IPS DF 6.9 (cell line): ENCODE measurements around the gene PRKAR1B.

Experiments used
- DNase-seq: peaks from one replicate; pipeline ENCODE4 v3.0.0-alpha.2; 2013; ENCODE audit warnings: low read depth, low spot score
- H3K27ac ChIP-seq: one replicate; pipeline ENCODE4 v1.5.1; 2013; ENCODE audit warnings: low read length, control low read depth
- H3K27me3 ChIP-seq: 2 replicates; pipeline ENCODE4 v1.6.1; 2013; ENCODE audit warnings: mild to moderate bottlenecking, low read length; ENCODE audit not compliant: control insufficient read depth, insufficient read depth
- H3K36me3 ChIP-seq: 2 replicates; pipeline ENCODE4 v1.6.1; 2013; ENCODE audit warnings: low read length; ENCODE audit not compliant: control insufficient read depth, insufficient read depth
- H3K4me1 ChIP-seq: 2 replicates; pipeline ENCODE4 v1.6.1; 2013; ENCODE audit warnings: low read length; ENCODE audit not compliant: control insufficient read depth, insufficient read depth
- H3K4me3 ChIP-seq: 2 replicates; pipeline ENCODE4 v1.5.1; 2013; ENCODE audit warnings: mild to moderate bottlenecking, low read length
- H3K9me3 ChIP-seq: 2 replicates; pipeline ENCODE4 v1.6.1; 2013; ENCODE audit warnings: low read length, inconsistent platforms; ENCODE audit not compliant: control insufficient read depth, insufficient read depth
- WGBS: extraction: QIAGEN DNeasy Blood & Tissue Kit; methylation state at CpG from one replicate; pipeline ENCODE4 v1.1.7; 2013; ENCODE audit warnings: mixed read lengths, missing lambda C conversion rate; ENCODE audit not compliant: insufficient read length, insufficient coverage; 5-methylcytosine and 5-hydroxymethylcytosine counted together

Gene PRKAR1B

DNA sequence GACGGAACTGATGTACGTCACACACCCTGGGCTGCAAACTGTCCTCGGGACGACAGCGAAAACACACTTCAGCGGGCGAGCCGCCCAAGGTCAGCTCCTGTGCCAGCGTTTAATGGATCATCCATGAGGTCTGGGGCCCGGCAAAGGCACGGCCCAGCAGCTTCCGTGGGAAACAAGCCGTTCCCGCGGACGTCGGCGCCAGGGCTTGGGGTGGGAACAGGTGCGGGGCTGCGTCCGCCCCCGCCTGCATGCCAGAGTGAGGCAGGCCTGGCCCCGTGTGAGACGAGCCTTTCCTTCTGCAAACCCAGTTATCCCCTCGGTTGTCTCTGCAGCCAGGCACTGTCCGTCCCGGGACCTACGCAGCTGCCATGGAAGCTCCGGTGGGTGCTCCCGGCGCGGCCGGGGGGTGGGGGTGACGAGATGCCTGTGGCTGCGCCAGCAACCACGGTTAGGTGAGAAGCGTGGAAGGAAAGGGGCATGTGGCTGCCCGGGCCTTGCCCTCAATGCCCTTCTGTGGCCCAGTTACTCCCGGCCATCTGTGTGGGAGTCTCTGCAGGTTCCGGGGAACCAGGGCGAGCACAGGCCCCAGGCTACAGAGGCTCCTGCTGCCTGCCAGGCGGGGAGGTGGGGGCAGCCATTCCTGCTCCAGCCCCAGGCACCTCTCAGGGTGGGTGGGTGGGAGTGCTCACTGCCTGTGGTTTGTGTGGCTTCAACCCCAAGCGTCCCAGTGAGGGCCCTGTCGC, 165.3 kb downstream of the PRKAR1B start:
- Histone ChIP-seq H3K4me1 (no peaks in the 10 kb centered on the region; the same call in 1 of the 2 replicates), H3K27me3 (no peaks in the 10 kb centered on the region), H3K36me3 (no peaks in the 10 kb centered on the region), H3K27ac (no peak overlapping the region), H3K9me3 (no peaks in the 10 kb centered on the region), H3K4me3 (no peak overlapping the region)
- no peak for DNase-seq
- WGBS: no CpG with 5 or more reads among the region's 44 CpGs

DNA sequence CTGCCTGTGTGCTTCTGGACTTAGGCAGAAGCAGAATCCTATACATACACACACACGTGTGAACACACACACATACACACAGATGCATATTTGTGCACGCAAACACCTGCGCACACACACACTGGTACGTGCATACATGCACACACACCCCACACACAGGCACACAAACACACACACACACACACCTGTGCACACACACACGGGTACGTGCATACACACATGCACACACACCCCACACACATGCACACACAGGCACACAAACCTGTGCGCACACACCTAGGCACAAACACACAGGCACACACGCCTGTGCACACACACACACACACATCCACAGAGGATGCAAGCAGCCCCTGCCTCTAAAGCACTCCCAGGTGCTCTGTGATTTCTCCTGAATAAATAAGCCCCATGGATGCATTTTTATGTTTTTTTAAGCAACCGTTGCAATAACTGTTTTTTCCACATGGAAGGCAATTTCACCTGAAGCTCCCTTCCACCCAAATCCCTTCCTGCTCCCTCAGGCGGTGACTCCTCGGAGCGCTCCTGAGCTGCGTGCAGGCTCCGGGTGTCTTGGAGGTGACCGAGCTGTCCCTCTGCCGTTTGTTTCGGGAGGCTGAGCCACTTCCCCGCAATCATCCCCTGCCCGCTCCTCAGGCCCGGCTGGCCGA, 166.0 kb downstream of the PRKAR1B start:
- Histone ChIP-seq H3K4me3 (no peak overlapping the region), H3K36me3 (no peaks in the 10 kb centered on the region), H3K4me1 (no peaks in the 10 kb centered on the region; the same call in 1 of the 2 replicates), H3K9me3 (no peaks in the 10 kb centered on the region), H3K27ac (no peak overlapping the region), H3K27me3 (no peaks in the 10 kb centered on the region)
- no CpG with 5 or more reads among the region's 21 CpGs for WGBS
- DNase-seq: no peak

DNA sequence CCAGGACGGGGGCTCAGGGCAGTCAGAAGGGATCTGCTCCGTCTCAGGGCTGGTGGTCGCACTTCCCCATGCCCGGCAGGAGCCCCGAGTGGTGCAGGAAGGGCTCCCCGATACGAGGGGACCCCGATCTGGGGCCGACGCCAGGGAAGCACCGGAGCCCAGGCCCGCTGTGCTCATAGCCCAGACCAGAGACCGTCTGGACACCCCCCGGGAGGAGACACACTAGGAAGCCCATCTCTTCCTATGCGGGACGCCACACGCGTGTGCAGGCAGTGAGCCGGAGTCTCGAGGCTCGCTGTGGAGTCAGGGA, 167.7 kb downstream of the PRKAR1B start:
- Histone ChIP-seq H3K27me3 (no peaks in the 10 kb centered on the region), H3K4me3 (no peak overlapping the region), H3K4me1 (no peaks in the 10 kb centered on the region; the same call in 1 of the 2 replicates), H3K36me3 (no peaks in the 10 kb centered on the region), H3K27ac (no peak overlapping the region), H3K9me3 (no peaks in the 10 kb centered on the region)
- no peak for DNase-seq
- WGBS: no CpG with 5 or more reads among the region's 21 CpGs

DNA sequence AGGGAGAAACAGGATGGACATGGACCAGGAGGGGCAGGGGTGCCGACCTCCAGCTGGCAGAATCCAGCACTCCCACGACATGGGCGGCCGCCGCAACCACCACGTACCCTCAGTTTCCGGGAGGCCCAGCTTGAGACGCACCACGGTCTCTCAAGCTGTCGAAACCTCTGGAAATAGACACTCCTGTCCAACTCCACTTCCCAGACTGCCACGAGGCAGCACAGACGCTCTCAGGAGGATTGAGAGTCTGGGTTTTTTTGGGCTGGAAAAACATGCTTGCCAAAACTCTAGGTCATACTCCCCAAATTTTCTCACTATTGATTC, 169.6 kb downstream of the PRKAR1B start:
- Histone ChIP-seq H3K4me1 (no peaks in the 10 kb centered on the region; the same call in 1 of the 2 replicates), H3K27ac (no peak overlapping the region), H3K36me3 (no peaks in the 10 kb centered on the region; the same call in 1 of the 2 replicates), H3K4me3 (no peak overlapping the region), H3K9me3 (no peaks in the 10 kb centered on the region), H3K27me3 (no peaks in the 10 kb centered on the region)
- no CpG with 5 or more reads among the region's 12 CpGs for WGBS
- no peak for DNase-seq

DNA sequence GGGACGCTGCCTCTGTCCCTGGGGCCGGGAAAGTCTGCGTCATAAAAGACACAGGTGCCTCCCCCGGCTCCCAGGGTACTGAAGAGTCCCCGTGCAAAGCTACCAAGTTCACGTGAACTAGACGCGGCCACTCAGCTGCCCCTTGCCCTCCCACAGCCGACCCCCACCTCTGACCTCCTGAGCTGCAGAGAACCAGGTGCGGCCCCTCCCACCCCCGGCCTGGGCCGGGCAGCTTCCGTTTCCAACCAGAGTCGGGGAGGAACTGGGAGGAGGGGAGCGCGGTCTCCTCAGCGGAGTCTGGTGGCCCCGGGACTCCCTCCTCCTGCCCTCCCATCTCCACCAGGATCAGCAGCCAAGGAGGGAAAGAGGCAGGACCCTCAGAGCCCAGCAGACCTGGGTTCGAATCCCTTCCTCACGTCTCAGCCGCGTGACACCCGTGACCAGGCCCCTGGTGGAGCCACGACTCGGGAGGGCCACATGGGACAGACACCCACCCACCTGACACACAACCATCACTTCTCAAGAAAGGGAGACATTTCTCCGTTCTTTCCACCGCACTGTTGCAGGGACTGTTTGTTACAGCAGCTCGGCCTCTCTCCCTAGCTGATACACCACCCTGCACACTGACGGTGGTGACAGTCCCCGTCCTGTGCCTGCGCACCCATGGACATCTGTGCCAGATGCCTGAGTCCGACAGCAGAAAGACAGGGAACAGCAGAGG, 170.1 kb downstream of the PRKAR1B start:
- DNase-seq: no peak
- H3K4me3 ChIP-seq: no peak overlapping the region
- WGBS: no CpG with 5 or more reads among the region's 32 CpGs
- H3K36me3 ChIP-seq: no peaks in the 10 kb centered on the region; the same call in 1 of the 2 replicates
- no peaks in the 10 kb centered on the region; the same call in 1 of the 2 replicates for H3K4me1 ChIP-seq
- no peaks in the 10 kb centered on the region for H3K9me3 ChIP-seq
- no peaks in the 10 kb centered on the region for H3K27me3 ChIP-seq
- no peak overlapping the region for H3K27ac ChIP-seq

DNA sequence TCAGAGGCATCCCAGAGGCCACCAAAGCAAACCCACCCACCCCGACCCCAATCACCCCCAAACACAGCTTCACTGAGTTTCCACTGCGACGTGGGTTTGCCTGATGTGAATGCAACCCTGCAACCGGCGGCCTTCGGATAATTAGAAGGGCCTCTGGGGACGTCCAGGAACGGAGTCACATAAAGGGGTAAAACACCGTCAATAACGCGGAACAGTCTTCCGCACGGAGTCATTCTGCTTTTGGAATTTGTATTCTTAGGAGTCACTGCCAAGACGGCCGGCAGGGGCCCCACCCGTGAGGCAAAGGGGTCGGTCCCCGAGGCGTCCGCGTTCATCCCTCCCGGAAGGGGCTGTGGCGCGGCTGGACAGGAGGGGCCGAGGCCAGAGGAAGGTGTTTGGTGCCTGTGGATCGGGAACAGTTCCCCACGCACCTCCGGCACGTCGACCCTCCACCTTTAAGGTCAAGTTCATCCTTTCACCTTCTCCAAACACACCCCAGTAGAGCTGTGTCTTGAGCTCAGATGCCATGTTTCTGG, 170.7 kb downstream of the PRKAR1B start:
- no peaks in the 10 kb centered on the region; the same call in 1 of the 2 replicates for H3K36me3 ChIP-seq
- no peak overlapping the region for H3K4me3 ChIP-seq
- no CpG with 5 or more reads among the region's 30 CpGs for WGBS
- H3K27me3 ChIP-seq: no peaks in the 10 kb centered on the region
- no peak overlapping the region for H3K27ac ChIP-seq
- H3K9me3 ChIP-seq: no peaks in the 10 kb centered on the region
- no peak for DNase-seq
- H3K4me1 ChIP-seq: no peaks in the 10 kb centered on the region

DNA sequence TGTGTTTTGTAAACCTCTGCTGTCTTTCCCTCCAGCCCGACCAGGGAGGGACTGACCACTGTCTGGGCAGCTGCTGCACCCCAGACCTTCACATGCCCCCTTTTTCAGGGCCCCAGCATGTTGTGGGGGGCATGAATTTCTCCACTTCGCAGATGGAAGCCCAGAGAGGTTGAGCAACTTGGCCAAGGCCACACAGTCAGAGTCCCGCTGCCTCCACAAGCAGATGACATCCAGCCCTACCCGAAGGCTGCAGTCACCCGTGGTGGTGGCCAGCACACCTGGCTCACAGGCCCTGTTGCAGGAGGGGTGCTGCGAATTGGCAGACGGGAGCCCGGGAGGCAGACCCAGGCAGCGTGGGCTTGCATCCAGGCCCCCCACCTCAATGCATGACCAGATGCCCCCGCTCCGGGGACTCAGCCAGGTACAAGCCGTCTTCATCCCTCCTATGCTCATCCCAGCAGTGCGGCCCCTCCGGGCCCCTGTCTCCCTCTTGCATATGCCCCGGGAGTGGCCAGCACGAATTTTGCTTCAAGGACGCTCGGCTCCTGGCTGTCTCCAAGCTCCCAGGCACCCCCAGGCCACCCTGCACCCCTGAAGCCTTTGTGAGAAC, 171.4 kb downstream of the PRKAR1B start:
- no CpG with 5 or more reads among the region's 18 CpGs for WGBS
- Histone ChIP-seq H3K27me3 (no peaks in the 10 kb centered on the region), H3K9me3 (no peaks in the 10 kb centered on the region), H3K27ac (no peak overlapping the region), H3K4me1 (no peaks in the 10 kb centered on the region), H3K4me3 (no peak overlapping the region), H3K36me3 (no peaks in the 10 kb centered on the region; the same call in 1 of the 2 replicates)
- DNase-seq: no peak

DNA sequence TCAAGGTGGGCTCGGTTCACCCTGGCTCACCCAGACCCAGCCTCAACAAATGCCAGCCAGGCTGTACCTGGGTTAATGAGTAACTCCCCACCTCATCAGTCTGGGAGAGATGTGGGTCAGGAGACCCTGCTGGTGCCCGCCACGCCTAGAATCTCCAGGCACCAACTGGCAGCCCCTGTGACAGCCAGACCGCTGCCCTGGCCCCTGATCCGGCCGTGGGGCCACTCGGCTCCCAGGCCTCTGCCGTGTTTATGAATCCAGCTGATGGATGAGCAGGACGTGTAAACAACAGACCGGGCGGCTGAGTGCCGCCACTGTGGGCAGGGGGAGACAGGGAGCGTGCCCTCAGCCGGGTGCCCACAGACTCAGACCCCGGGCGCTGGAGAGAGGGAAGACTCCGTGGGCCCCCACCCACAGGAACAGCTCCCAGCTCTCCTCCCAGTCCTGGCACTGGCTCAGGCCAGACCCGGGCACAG, 173.4 kb downstream of the PRKAR1B start:
- Histone ChIP-seq H3K9me3 (no peaks in the 10 kb centered on the region), H3K4me3 (no peak overlapping the region), H3K27me3 (no peaks in the 10 kb centered on the region), H3K36me3 (no peaks in the 10 kb centered on the region; the same call in 1 of the 2 replicates), H3K27ac (no peak overlapping the region), H3K4me1 (no peaks in the 10 kb centered on the region)
- no peak for DNase-seq
- no CpG with 5 or more reads among the region's 18 CpGs for WGBS

DNA sequence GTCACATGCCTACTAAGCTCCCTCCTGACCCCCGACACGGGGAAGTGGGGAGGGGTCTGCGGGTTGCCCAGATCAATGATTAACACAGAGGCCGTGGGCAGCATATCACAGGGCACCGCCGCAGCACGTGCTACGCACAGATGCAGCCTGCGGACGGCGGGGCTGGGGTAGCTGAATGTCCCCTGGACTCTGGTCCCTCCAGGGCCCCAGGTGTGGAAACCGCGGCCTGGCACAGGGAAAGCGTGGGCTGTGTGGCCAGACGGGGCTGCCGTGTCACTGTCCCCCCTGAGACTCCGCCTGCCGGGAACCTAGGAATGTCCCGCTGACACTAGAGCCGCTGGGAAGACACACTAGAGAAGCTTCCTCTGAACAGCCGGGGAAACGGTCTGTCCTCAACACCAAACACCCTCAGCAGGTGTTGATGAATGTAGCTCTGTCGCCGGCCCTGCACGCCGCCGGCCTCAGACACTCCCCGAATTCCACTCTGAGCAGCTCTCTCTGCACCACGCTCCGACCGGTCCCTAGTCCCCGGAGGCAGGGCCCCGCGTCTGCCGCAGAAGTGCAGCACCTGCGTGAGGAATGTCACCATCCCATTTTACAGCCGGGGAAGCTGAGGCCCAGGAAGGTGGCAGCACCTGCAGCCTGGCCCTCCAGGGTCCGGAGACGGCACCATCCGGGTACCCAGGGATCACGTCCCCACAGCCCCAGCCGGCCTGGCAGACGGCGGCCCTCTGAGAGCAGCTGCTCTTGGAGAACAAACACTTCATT, 174.0 kb downstream of the PRKAR1B start:
- H3K36me3 ChIP-seq: no peaks in the 10 kb centered on the region; the same call in 1 of the 2 replicates
- no CpG with 5 or more reads among the region's 44 CpGs for WGBS
- no peaks in the 10 kb centered on the region for H3K9me3 ChIP-seq
- DNase-seq: no peak
- H3K27ac ChIP-seq: no peak overlapping the region
- no peaks in the 10 kb centered on the region for H3K27me3 ChIP-seq
- no peak overlapping the region for H3K4me3 ChIP-seq
- no peaks in the 10 kb centered on the region for H3K4me1 ChIP-seq
